Measurements from ENCODE around the gene EXOC6B. TPM values are rescaled to one million over a fixed set of nuclear protein-coding genes. Genes with fewer than 3 reads are reported as not detected.

EXOC6B gene
- total RNA-seq, 4 donors from 2014 or later: 15.7 to 58.4 (median 37.9) TPM

- H3K9me3 ChIP-seq: no peaks in the 10 kb centered on the region
- peaks cover 19 to 26% (median 21%) of the 10 kb centered on the region in 4 donors for H3K4me1 ChIP-seq
- no peaks in the 10 kb centered on the region for H3K36me3 ChIP-seq
- H3K27ac ChIP-seq: no peak overlapping the region
- H3K4me3 ChIP-seq: no peak overlapping the region
- no peak for DNase-seq
- intact Hi-C loops (cut with DNase I; ENCODE audit: low total_unique reads): no loop called here
- TF ChIP-seq EP300 (IDR thresholded peaks at IDR 0.05; ENCODE audit: low read depth) (no peak), POLR2A (IDR thresholded peaks at IDR 0.05) (no peak), POLR2AphosphoS5 (IDR thresholded peaks at IDR 0.05) (no peak)
- TF ChIP-seq, protein P1, sequence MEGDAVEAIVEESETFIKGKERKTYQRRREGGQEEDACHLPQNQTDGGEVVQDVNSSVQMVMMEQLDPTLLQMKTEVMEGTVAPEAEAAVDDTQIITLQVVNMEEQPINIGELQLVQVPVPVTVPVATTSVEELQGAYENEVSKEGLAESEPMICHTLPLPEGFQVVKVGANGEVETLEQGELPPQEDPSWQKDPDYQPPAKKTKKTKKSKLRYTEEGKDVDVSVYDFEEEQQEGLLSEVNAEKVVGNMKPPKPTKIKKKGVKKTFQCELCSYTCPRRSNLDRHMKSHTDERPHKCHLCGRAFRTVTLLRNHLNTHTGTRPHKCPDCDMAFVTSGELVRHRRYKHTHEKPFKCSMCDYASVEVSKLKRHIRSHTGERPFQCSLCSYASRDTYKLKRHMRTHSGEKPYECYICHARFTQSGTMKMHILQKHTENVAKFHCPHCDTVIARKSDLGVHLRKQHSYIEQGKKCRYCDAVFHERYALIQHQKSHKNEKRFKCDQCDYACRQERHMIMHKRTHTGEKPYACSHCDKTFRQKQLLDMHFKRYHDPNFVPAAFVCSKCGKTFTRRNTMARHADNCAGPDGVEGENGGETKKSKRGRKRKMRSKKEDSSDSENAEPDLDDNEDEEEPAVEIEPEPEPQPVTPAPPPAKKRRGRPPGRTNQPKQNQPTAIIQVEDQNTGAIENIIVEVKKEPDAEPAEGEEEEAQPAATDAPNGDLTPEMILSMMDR (IDR thresholded peaks at IDR 0.05): no peak
- in situ Hi-C loops (cut with MboI; ENCODE audit: low pct_ligation_motif_present in 1 of 4, low pct_unique_long_range_greater_than_20kb in 1 of 4, low sequenced_read_pairs in 3 of 4): loop anchor here in 3 of 4 donors (25.0 kb wide), 3 partner anchors 326 to 599 kb away; no protein-coding TSS in a partner anchor
- 57% methylated on average over 23 of the region's 24 CpGs; no CpG with 5 or more reads in 1 of the 2 donors for WGBS, 2 donors (ENCODE audit: low coverage in 1 of 2)
- H3K27me3 ChIP-seq: peaks cover 11% of the 10 kb centered on the region
These were observed 687.6 kb downstream of the EXOC6B start for GRCh38 chr2:72138011-72138881.

DNA sequence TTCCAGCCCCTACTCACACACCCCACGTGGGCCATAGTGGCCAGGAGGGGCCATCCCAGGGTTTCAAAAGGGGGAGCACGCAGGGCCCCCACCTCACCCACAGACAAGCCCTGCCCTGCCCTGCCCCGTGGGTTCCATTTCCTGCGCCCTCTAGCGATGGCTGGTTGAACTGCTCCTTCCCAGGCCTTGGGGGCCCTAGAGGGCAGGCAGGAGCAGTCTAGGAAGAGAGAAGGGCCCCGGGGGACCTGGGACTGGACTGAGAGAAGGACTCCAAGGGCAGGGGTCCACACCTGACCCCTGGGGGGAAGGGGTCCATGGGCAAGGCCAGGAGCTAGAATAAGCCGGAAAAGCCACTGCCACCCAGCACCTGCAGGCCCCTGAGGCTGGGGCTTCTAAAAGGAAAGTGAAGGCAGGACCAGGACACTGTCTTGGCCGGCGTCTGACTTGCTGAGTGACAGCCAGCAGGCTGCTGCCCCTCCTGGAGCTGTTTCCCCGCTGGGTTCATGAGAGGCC is 688.3 kb downstream of the EXOC6B start:
- TF ChIP-seq, protein P1 (IDR thresholded peaks at IDR 0.05): peak; percentile 81 to 95 (median 91)
- no peak for TF ChIP-seq POLR2AphosphoS5 (IDR thresholded peaks at IDR 0.05)
- H3K27ac ChIP-seq: no peak overlapping the region
- WGBS, 2 donors (ENCODE audit: low coverage in 1 of 2): 32 to 80% methylated on average over 1 to 10 of the region's 10 CpGs
- in situ Hi-C loops (cut with MboI; ENCODE audit: low pct_ligation_motif_present in 1 of 4, low pct_unique_long_range_greater_than_20kb in 1 of 4, low sequenced_read_pairs in 3 of 4): loop anchor here in 3 of 4 donors (25.0 kb wide), 3 partner anchors 325 to 600 kb away; no protein-coding TSS in a partner anchor
- DNase-seq: peak; percentile 70
- intact Hi-C loops (cut with DNase I; ENCODE audit: low total_unique reads): no loop called here
- no peaks in the 10 kb centered on the region for H3K9me3 ChIP-seq
- H3K27me3 ChIP-seq: peaks cover 4% of the 10 kb centered on the region
- H3K4me3 ChIP-seq: no peak overlapping the region
- H3K36me3 ChIP-seq: no peaks in the 10 kb centered on the region
- H3K4me1 ChIP-seq: peaks cover 13 to 19% (median 15%) of the 10 kb centered on the region in 4 donors

DNA sequence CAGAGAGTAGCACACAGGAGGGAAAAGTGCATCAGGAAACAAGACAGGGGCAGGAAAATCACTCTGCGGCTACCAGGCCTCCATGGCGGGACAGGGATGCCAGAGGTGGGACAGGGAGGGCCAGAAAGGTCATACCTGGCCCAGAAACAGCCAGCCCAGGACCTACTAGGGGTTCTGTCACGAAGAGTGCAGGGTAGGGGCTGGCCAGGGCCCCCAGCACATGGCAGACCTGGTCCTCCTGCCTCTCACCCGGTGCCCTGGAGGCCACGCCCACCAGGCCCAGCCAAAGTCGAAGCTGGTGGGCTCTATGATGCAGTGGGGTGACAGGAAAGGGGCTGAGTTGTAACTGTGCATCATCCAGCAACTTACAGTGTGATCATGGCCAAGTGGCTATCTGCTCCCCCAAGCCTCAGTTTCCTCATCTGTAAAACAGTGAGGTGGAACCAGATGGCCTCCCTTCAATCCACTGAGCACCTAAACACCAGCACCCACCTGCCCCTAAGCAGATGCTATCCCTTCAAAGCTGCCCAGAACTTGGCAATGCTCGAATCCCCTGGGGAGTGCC is 688.8 kb downstream of the EXOC6B start:
- H3K4me1 ChIP-seq: peaks cover 13 to 16% (median 15%) of the 10 kb centered on the region in 4 donors
- in situ Hi-C loops (cut with MboI; ENCODE audit: low pct_ligation_motif_present in 1 of 4, low pct_unique_long_range_greater_than_20kb in 1 of 4, low sequenced_read_pairs in 3 of 4): loop anchor here in 3 of 4 donors (25.0 kb wide), 3 partner anchors 325 to 600 kb away; no protein-coding TSS in a partner anchor
- TF ChIP-seq, protein P1 (IDR thresholded peaks at IDR 0.05): no peak
- TF ChIP-seq POLR2AphosphoS5 (IDR thresholded peaks at IDR 0.05) (no peak), POLR2A (IDR thresholded peaks at IDR 0.05) (no peak), EP300 (IDR thresholded peaks at IDR 0.05; ENCODE audit: low read depth) (no peak)

GRCh38 chr2:72136331-72136730 is 689.5 kb downstream of the EXOC6B start:
- no peaks in the 10 kb centered on the region for H3K9me3 ChIP-seq
- H3K4me3 ChIP-seq: no peak overlapping the region
- 74 to 78% methylated on average over 8 to 10 of the region's 10 CpGs for WGBS, 2 donors (ENCODE audit: low coverage in 1 of 2)
- no peak for TF ChIP-seq POLR2AphosphoS5 (IDR thresholded peaks at IDR 0.05)
- no peak overlapping the region for H3K27ac ChIP-seq
- DNase-seq: no peak
- in situ Hi-C loops (cut with MboI; ENCODE audit: low pct_ligation_motif_present in 1 of 4, low pct_unique_long_range_greater_than_20kb in 1 of 4, low sequenced_read_pairs in 3 of 4) (loop anchor here in 3 of 4 donors (25.0 kb wide), 3 partner anchors 324 to 601 kb away; no protein-coding TSS in a partner anchor), intact Hi-C loops (cut with DNase I; ENCODE audit: low total_unique reads) (no loop called here)
- H3K4me1 ChIP-seq: peaks cover 13 to 16% (median 15%) of the 10 kb centered on the region in 4 donors
- H3K27me3 ChIP-seq: no peaks in the 10 kb centered on the region
- H3K36me3 ChIP-seq: no peaks in the 10 kb centered on the region

More for the DNA sequence above, 688.8 kb downstream of the EXOC6B start:
- Histone ChIP-seq H3K27ac (no peak overlapping the region), H3K9me3 (no peaks in the 10 kb centered on the region), H3K36me3 (no peaks in the 10 kb centered on the region), H3K4me3 (no peak overlapping the region), H3K27me3 (no peaks in the 10 kb centered on the region)
- no peak for DNase-seq
- 53% methylated on average over 7 of the region's 7 CpGs; no CpG with 5 or more reads in 1 of the 2 donors for whole genome bisulfite sequencing, 2 donors (ENCODE audit: low coverage in 1 of 2)
- intact Hi-C loops (cut with DNase I; ENCODE audit: low total_unique reads): no loop called here
